HG03378 (cell line): ENCODE measurements around the gene DTD2.
A peak's percentile ranks its signal among the peaks of the same experiment; 100 is the strongest.
"Not testable (repeated sequence)": the region's sequence is repeated elsewhere in the genome, so short reads cannot be mapped to it uniquely, and the experiment has no call there.

Experiments
- ATAC-seq: cut with Tn5 transposase; IDR thresholded peaks from one replicate; pipeline ENCODE4 v1.9.1; 2021; ENCODE audit warnings: mild to moderate bottlenecking, moderate library complexity; ENCODE audit not compliant: unreplicated experiment

DTD2 gene

DNA sequence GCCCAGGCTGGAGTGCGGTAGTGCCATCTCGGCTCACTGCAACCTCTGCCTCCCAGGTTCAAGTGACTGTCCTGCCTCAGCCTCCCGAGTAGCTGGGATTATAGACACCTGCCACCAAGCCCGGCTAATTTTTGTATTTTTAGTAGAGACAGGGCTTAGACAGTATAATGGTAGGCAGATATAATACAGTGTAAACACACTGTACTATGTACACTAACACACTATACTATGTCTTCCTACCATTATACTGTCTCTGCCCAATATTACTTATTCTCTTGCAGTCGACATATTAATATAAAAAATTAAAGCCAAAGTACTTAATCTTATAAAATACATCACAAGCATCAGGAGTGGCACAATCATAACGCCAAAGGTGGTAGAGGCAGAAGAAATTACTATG lies 15.0 kb downstream of the DTD2 start:
- no peak for ATAC-seq

DNA sequence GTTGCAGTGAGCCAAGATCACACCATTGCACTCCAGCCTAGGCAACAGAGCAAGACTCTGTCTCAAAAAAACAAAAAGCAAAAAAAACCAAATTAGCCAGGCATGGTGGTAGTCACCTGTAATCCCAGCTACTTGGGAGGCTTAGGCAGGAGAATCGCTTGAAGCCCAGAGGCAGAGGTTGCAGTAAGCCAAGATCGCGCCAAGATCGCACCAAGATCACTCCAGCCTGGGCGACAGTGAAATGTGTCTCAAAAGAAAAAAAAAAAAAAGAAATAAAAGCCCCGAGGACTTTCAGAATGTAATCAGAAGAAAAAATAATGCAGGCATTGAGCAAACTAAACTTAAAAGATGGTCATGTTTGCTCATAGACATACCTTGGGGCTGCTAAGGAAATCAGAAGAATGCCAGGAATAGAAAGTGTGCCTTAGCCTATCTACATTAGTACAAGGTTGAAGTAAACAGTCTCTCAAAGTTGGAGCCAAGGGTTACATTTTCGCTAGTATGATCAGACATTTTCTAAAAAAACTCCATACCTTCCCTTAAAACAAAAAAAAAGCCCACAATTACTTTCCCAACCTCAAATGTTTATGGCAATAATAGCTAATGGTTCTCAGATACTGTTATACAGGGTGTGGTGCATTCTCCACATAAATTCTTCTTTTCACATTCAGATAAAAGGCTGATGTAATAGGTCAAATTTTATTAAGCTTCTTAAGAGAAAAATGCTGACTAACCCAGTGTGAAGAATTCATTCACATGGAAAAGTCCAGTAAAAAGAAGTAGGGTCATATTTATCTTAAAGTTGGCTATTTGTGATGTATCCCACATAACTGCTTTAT lies 15.8 kb downstream of the DTD2 start:
- no peak for ATAC-seq

DNA sequence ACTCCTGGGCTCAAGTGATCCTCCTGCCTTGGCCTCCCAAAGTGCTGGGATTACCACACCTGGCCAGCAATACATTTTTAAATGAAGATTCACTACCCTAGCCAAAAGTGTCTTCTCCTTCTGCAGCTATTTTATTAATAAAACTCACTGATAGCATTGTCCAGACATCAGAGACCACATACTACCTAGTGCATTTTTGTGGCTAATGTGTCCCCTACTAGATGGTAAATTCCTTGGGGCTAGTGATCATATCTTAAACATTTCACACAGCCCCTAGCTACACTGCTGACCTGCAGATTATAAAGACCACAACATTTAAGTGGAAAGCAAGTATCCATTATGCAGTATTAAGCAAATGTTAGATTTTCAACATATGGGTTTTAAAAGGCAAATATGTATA lies 17.0 kb downstream of the DTD2 start:
- ATAC-seq, result no peak

- ATAC-seq, result no peak
Measured at GRCh38 chr14:31439561-31439960, 17.7 kb downstream of the DTD2 start.

DNA sequence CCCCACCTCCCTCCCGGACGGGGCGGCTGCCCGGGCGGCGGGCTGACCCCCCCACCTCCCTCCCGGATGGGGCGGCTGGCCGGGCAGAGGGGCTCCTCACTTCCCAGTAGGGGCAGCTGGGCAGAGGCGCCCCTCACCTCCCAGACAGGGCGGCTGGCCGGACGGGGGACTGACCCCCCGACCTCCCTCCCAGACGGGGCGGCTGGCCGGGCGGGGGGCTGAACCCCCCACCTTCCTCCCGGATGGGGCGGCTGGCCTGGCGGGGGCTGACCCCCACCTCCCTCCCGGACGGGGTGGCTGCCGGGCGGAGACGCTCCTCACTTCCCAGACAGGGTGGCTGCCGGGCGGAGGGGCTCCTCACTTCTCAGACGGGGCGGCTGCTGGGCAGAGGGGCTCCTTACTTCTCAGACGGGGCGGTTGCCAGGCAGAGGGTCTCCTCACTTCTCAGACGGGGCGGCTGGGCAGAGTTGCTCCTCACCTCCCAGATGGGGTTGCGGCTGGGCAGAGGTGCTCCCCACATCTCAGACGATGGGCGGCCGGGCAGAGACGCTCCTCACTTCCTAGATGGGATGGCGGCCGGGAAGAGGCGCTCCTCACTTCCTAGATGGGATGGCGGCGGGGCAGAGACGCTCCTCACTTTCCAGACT lies 20.1 kb downstream of the DTD2 start:
- ATAC-seq, result not testable (repeated sequence)

DNA sequence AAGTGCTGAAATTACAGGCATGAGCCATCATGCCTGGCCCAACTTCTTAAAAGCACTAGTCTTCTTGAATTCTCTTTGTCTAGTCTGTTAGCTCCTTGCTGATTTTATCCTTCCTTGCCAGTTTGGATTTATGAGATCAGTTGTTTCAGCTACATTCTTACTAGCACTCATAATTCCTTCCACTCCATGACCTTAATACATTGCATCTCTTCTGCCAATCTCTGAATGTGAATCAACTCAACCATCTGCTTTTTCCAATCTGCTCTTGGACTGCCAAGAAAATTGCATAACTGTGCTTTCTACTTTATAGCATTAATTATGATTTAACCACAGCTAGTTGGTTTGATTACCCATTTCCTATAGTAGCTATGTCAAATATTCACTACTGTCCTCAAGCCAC lies 22.0 kb downstream of the DTD2 start:
- no peak for ATAC-seq

DNA sequence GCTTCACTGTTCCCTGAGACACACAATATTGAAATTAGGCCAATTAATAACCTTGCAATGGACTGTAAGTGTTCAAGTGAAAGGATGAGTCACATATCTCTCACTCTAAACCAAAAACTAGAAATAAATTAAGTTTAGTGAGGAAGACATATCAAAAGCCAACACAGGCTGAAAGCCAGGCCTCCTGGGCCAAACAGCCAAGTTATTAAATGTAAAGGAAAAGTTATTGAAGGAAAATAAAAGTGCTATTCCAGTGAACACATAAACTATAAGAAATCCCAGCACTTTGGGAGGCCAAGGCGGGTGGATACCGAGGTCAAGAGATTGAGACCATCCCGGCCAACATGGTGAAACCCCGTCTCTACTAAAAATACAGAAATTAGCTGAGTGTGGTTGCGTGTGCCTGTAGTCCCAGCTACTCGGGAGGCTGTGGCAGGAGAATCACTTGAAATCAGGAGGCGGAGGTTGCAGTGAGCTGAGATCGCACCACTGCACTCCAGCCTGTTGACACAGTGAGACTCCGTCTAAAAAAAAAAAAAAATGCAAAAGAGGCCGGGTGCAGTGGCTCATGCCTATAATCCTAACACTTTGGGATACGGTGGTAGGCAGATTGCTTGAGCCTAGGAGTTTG lies 26.6 kb downstream of the DTD2 start:
- no peak for ATAC-seq

DNA sequence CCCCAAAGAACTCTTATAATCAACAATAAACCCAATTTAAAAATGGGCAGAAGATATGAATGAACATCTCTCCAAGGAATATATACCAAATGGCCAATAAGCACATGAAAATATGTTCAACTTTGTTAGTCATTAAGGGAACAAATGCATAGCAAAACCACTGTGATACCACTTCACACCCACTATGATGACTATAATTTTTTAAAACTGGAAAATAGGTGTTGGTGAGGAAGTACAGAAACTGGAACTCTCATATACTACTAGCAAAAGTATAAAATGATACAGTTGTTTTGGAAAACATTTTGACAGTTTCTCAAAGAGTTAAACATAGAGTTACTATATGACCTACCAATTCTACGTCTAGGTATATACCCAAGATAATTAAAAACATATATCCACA lies 27.5 kb downstream of the DTD2 start:
- no peak for ATAC-seq

- no peak for ATAC-seq
Measured at GRCh38 chr14:31428011-31428410, 29.3 kb downstream of the DTD2 start.

- no peak for ATAC-seq
Measured at GRCh38 chr14:31426663-31427062, 30.6 kb downstream of the DTD2 start.

DNA sequence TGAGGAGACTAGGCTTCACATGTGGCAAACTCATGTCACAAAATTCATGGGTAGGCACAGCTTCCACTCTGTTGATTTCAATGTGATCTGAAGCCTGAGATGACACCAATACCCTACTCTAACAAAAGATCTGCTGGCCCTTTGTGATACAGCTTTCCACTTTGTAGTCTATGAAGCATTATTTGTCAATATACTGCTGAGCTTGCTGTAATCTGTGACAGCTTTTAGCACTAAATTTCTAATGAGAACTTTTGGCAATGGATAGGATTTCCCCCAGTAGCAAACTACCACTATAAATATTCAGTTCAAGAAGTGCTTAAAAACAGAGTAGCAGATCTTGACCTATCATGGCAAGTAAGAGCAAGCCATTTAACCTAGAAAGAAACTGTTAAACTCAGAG lies 31.4 kb downstream of the DTD2 start:
- no peak for ATAC-seq

DNA sequence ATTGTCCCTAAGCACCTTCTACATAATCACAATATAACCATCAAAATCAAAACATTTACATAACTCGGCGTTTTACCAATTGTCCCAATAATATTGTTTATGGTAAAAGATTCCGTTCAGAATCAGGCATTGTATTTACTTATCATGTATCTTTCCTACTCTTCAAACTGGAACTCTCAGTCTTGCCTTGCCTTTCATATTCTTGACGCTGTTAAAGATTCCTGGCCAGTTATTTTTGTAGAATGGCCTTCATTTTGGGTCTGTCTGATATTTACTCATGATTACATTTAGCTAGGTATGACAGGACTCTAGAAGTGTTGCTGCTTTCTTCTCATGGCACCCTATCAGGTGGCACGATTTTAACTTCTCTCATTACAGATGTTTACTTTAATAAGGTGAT lies 36.1 kb downstream of the DTD2 start:
- ATAC-seq, result no peak

- ATAC-seq, result peak; percentile 91
Measured at GRCh38 chr14:31420319-31421111, 36.8 kb downstream of the DTD2 start, which contains the start of gene HEATR5A. HEATR5A (minus strand) TSS chr14:31420550; CDS start chr14:31402975, 17,575 bp downstream.

- peak; percentile 11 for ATAC-seq
Measured at GRCh38 chr14:31419967-31420318, 37.4 kb downstream of the DTD2 start.

DNA sequence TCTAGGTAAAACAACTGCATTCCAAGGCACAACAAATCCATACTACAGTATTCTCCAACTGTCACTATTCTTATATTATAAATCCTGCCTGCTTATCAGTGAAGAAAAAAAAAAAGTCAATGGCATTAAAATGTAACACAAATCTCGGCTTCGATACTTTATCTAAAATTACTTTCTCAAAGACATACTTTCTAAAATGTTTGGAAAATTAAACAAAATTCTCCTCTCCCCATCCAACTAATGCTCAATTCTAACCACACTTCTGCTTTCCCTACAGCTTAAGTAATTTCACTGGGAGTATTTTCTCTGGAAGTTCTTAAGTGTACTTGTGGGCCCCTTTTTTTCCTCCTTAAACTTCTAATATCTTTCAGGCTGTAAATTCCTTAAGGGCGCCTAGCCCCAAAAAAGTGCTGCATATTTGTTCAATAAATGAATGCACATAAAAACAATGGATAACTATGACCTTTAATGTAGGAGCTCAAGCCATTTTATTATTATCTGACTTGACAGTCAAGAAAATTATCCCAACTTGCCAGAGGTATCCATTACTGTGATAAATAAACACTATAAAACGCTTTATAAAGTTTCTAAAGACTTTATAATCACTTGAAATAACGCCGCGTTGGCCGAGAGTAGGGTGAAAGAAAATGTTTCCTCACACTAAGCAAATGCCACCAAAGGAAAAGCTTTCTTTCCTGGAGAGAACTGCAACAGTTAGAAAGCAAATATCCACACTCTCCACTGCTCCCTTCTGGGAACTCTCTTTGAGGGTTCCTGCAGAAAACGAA lies 37.9 kb downstream of the DTD2 start:
- ATAC-seq, result peak; percentile 1

DNA sequence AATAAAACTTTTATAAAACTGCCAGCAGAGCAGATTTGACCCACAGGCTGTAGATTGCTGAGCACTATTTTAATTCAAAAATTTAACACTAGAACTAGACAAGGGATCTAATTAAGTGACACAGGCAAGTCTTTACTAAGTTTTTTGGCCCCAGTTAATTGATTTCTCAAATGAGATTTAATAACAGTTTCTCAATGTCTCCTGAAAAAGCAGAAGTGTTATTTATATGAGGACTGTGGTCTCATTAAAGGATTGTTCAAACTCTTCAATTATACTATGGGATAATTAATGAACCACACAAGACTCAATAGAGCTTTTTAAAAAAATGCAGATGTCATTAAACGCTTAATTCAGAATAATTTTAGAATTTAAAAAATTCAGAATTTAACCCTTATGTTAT lies 38.9 kb downstream of the DTD2 start:
- ATAC-seq, result no peak

GRCh38 chr14:31414190-31414833 lies 43.0 kb downstream of the DTD2 start:
- no peak for ATAC-seq

- ATAC-seq, result no peak
Measured at GRCh38 chr14:31411218-31411727, 46.0 kb downstream of the DTD2 start.

GRCh38 chr14:31410048-31410650 lies 47.2 kb downstream of the DTD2 start:
- ATAC-seq, result no peak
